HG03060 (cell line): Measurements from ENCODE around the gene ABCA4.

Experiments used
- ATAC-seq: cut with Tn5 transposase; IDR thresholded peaks from one replicate; pipeline ENCODE4 v1.9.1; 2021; ENCODE audit warnings: low read depth, moderate number of reproducible peaks; ENCODE audit not compliant: unreplicated experiment

The ABCA4 gene

DNA sequence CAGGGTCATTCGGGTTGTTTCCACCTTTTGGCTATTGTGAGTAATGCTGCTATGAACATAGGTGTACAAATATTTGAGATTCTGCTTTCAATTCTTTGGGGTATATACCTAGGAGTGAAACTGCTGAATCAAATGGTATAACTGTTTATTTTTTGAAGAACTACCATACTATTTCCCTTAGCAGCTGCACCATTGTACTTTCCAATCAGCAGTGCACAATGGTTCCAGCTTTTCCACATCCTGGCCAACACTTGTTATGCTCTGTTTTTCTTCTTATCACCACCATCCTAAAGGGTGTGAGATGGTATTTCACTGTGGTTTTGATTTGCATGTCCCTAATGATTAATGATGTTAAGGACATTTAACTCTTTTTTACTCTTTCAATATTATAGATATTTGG is 3.6 kb upstream of the ABCA4 start:
- ATAC-seq, result no peak

DNA sequence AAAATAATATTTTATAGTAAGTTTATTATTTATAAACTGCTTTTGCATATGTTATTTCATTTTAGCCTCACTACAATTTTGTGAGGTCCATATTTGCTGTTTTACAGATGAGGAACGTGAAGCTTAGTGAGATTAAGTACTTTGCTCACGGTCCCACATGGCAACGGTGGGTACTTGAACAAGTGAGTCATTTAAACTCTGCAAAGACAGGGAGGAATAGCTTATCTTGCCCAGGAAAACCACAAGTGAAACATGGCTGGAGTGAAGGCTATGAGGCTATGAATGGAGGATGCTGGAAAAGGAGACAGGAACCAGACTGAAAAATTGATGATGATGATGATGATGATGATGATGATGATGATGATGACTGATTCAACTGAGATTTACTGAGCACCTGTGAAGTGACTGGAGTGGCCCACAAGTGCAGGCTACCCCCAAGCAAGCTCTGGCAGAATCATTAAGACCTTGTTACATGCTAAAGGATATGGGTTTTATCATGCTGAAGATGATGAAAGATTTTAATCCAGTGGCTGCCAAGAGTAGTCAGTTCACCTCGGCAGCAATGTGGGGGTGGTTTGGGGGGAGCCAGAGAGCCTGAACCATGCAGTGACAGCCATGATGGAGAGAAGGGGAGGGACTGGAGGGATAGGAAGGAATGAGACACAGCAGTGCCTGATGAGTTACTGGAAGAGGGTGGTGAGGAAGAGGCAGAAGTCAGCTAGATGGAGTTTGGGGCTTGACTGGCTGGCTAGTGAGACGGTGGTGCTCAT is 1.4 kb upstream of the ABCA4 start:
- no peak for ATAC-seq

GRCh38 chr1:94121411-94121821 is 468 bp upstream of the ABCA4 start:
- ATAC-seq, result no peak

DNA sequence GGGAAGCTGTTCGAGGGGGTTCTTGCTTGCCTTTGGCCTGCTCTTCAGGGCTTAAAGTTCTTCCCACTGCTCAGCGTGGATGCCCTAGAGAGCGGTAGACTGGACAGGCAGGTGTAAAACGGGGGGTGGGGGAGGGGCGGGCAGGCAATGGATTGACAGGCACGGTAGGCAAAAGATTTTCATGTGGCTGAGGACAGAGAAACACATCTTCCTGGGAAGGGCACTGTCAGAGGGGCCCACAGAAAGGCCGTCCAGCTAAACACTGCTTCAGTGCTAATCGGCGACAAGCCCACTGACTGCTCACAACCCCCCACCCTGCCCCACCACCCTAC is 412 bp downstream of the ABCA4 start:
- no peak for ATAC-seq

DNA sequence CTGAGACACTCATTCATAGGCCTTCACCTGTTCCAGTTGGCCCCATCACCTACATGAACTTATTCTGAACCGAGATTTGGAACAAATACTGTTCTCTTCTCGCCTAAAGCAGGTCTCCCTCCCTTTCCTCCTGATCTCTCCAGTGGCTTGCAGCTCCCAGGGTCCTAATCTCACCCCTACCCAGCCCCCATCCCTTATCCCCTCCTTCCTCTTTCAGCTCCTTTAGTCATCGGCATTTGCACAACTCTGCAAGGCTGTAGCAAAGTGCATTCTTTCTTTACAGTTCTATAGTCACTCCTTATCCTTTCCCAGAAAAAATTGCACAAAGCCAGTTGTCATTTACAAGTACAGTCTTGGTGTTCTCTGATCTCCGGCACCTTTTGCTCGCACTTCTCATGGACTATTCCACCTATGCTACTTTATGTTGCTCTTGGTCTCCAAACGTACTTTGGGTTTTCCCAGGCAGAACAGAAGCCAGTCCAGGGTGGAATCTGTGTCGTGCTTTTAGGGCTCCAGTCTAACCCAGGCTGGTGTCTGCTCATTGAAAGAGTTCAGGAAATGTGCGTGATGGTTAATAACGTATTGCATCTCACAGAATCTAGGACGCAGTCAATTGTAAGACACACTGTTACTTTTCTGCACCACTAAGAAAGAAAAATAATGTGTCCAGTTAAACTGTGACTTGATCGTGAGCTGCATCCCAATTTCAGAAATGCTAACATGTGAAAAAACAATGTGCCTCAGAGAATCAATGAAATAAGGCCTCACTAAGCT is 965 bp downstream of the ABCA4 start:
- no peak for ATAC-seq

GRCh38 chr1:94119306-94119705 is 1.6 kb downstream of the ABCA4 start:
- ATAC-seq, result no peak

- no peak for ATAC-seq
Observed at GRCh38 chr1:94118471-94118870, 2.5 kb downstream of the ABCA4 start.

DNA sequence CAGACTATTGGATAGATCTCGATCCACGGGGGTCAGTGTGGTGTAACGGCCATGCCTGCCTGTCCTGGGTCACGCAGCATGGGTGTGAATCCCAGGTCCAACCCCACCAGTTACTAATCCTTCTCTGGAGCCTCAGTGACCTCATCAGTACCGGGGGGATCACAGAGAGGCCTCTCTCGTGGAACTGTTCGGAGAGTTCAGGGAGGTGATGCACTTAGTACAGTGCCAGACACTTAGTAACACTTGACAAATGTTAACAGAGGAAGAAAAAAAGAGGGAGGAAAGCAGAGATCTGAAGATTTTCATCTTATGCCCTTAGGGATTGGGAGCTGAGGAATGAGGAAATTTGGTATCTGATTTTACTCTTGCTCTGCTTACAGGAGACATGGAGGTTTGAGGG is 2.9 kb downstream of the ABCA4 start:
- ATAC-seq, result no peak

- ATAC-seq, result no peak
Observed at GRCh38 chr1:94117259-94117851, 3.6 kb downstream of the ABCA4 start.

DNA sequence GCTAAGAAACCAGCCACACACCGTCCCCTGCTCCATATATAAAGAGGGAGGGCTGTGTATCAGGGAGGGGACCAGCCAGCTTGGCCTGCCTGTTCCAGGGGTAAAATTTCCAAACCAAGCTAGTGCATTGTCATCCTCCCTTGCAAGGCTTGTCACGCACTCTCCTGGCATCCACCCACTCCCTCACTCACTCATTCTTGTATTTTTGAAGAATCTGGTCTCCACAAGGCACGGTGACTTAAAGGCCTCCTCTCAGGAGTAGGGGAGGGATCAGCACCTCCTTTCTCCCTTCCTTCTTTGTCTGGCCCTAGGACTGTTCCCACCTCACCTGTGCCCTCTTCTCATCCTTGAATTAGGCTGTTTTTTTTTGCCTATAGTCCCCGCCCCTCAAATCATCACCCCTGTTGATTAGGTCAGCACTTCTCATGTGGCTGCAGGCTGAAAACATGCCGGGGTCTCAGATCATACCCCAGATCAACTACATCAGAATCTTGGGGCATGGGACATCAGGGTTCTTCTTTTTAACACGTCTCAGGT is 5.0 kb downstream of the ABCA4 start:
- no peak for ATAC-seq

GRCh38 chr1:94115254-94115899 is 5.6 kb downstream of the ABCA4 start:
- no peak for ATAC-seq

GRCh38 chr1:94113589-94114226 is 7.2 kb downstream of the ABCA4 start:
- no peak for ATAC-seq

GRCh38 chr1:94111879-94112278 is 9.1 kb downstream of the ABCA4 start:
- ATAC-seq, result peak; percentile 67

- ATAC-seq, result no peak
Observed at GRCh38 chr1:94110946-94111740, 9.8 kb downstream of the ABCA4 start.

- no peak for ATAC-seq
Observed at GRCh38 chr1:94110021-94110761, 10.8 kb downstream of the ABCA4 start.

- ATAC-seq, result no peak
Observed at GRCh38 chr1:94109478-94109877, 11.5 kb downstream of the ABCA4 start.

DNA sequence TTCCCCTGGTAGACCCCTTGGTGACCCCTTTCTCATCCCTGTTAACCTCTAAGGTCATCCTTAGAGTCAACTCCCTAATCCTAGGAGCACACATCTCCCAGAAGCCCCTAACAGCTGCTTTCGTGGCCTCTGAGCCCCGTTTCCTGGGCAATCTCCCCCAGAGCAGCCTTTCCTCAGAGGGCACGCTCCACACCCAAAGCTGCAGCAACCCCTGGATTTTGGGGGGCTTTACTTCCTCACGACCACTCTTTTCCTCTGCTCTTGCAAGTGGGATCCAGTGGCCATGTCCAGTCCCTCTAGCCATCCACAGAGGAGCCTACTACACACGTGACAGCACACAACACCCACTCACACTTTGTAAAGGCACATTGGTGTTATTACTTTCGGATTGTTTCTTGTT is 13.8 kb downstream of the ABCA4 start:
- ATAC-seq, result no peak

- no peak for ATAC-seq
Observed at GRCh38 chr1:94106716-94107115, 14.2 kb downstream of the ABCA4 start.

- ATAC-seq, result no peak
Observed at GRCh38 chr1:94105957-94106529, 14.9 kb downstream of the ABCA4 start.
